Midbrain (tissue), 1 donor: Measurements from ENCODE around the gene TCERG1.
A peak's percentile ranks its signal among the peaks of the same experiment; 100 is the strongest.

Source experiments
- DNase-seq: peaks from one replicate; lab custom pipeline; 2025; lab: John Stamatoyannopoulos, UW

The TCERG1 gene

GRCh38 chr5:146446861-146447733 is at the start of gene TCERG1:
TSS of gene TCERG1 (plus strand) at chr5:146447333. CDS start at chr5:146447350, 17 bp downstream.
- DNase-seq, result peak; percentile 99

DNA sequence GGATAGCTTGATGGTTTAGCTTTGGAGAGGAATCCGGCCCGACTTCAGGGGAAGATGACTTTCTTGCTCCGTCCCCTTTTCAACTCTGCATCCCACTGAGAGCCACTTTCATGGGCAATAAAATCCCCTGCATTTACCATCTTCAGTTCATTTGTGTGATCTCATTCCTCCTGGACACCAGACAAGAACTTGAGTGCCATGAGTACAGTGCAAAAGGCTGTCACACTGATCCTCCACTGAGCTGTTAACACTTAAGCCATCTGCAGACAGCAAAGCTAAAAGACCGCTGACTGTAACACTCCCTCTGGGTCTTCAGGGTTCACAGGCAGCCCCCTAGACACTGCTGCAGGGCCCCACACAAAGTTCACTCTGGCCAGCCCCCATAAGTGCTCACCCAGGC is 48.3 kb upstream of the TCERG1 start:
- no peak for DNase-seq

DNA sequence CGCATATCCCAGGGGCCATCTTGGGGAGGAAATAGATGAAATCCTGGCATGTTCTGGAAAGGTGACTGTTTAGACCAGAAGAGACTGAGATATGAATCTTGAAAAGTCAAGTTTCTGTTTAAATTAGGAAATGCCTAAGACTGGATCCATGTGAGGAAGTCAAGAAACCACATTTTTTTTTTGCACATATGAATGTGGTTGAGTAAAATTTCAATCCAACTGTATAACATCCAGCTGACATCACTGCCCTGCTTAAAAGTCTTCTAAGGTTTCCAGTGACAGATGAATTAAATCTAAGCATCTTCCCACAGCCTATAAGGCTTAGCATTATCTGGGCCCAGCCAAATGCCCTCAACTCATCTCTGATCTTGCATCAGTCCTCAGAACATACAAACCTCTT is 47.7 kb upstream of the TCERG1 start:
- DNase-seq, result no peak

DNA sequence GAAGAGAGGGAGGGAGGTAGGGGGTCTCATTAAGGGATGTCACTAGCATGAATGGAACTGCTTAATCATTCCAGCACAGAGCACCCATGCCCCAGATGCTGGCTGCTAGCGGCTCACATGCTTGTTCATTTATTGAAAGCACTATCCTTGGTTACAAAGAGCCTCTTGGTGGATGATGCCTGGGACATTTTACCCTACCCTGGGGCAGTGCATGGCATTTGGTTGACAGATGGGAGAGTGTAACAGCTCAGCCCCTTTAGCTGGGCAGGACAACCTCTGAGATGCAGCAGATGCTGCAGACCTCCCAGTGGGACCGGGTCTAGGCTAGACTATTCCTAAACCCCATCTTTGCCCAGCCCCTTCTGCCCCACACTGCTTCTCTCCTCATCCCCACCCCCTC is 46.9 kb upstream of the TCERG1 start:
- DNase-seq, result no peak

- no peak for DNase-seq
These were observed 46.1 kb upstream of the TCERG1 start for GRCh38 chr5:146401021-146401420.

GRCh38 chr5:146402949-146403348 is 44.2 kb upstream of the TCERG1 start:
- no peak for DNase-seq

- no peak for DNase-seq
These were observed 38.0 kb upstream of the TCERG1 start for GRCh38 chr5:146409054-146409671.

GRCh38 chr5:146410272-146410671 is 36.9 kb upstream of the TCERG1 start:
- no peak for DNase-seq

- DNase-seq, result no peak
These were observed 27.4 kb upstream of the TCERG1 start for GRCh38 chr5:146419696-146420095.

DNA sequence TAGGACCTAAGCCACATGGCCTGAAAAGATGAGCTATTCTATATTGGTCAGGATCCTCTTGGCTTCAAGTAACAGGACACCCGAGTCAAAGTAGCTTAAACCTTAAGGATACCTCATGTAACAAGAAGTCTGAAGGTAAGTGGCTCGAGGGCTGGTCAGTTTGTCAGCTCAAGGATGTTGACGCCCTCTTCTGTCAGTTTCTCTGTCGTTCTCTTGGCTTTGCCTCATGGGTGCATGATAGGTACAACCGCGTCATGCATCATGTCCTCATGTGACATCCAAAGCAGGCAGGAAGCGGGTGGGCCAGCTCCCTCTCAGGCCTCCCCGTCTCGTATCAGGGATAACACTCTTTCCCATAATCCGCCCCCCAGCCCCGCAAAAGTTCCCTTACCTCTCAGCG is 22.1 kb upstream of the TCERG1 start:
- no peak for DNase-seq

GRCh38 chr5:146426305-146426704 is 20.8 kb upstream of the TCERG1 start:
- DNase-seq, result no peak

DNA sequence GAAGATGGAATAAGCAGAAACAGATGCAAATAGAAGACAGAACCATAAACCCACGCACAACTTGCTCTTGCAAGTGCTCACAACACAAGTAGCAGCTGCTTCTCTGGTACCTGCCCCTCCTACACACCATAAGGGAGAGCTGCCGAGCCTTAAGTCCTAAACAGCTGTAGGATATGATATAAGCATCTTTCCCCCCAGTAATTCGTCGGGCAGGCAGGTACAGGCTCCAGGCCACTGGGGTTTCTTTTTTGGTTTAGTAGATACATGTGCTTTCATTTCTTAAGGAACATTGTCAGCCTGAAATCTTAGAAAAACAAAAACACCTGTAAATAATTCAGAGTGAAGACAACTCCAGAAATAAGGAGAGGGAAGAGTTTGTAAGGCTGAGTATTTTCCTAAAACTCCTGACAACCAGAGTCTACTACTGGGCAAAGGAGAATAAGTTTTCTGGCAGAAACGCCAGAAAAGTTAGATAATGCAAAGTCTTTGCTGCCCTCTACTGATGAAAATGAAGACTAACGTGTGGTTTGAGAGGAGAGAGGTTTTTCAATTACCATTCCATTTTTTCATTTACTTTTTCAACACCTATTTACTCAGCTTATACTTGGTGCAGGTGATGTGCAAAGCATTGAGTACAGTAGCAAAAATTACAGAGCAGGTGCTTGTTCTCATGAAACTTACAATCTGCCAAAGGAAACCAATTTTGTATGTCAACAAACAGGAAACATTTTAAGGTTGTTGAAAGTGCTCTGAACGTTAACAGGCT is 20.1 kb upstream of the TCERG1 start:
- DNase-seq, result peak; percentile 51

DNA sequence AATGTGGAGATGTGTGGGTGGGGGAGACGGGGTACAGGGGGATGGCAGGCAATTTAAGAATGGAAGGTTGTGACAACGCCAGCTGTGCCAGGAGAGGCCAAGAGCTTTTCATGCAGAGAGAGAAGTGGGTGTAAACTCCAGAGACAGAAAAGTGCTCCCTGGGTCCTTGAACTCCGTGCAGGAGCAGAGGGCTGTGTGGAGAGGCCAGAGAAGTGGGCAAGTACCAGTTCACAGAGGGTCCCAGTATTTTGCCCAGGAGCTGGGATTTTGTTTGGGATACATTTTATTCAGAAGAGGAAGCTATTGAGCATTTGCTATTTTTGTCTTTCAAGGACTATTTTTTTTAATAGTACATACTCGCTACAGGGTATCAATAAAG is 19.5 kb upstream of the TCERG1 start:
- DNase-seq, result no peak

GRCh38 chr5:146428658-146429057 is 18.5 kb upstream of the TCERG1 start:
- DNase-seq, result no peak

DNA sequence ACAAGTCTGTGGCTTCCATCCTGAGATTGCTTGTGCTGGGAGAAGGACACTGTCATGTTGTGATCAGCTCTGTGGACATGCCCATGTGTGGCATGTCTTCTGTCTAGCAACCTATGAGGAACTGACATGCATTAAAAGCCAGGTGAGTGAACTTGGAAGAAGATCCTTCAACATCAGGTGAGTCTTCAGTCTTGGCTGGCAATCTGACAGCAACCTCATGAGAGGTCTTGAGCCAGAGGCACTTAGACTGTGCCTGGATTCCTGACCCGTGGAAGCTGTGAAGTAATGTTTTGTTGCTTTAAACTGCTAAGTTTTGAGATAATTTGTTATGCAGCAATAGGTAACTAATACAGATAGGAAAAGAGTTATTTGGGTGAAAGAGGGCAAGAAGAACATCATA is 6.8 kb upstream of the TCERG1 start:
- DNase-seq, result no peak

- no peak for DNase-seq
These were observed 6.2 kb upstream of the TCERG1 start for GRCh38 chr5:146440870-146441495.

DNA sequence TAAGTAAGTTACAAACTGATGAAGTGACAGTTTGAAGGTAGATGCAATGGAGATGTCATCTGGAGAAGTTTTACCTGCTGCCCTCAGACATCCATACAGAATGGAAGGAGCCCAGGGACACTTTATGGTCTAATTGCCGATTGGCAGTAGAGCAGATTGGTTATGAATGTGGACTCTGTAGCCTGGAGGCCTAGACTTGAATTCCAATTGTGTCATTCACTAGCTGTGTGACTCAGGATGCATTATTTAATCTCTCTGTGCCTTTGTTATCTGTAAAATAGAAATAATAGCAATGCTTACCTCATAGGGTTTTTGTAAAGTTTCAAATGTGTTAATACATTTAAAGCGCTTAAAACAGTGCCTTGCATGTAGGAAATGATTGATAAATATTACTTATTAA is 5.2 kb upstream of the TCERG1 start:
- DNase-seq, result no peak

GRCh38 chr5:146447734-146448380 is 724 bp downstream of the TCERG1 start:
- no peak for DNase-seq

- DNase-seq, result no peak
These were observed 1.8 kb downstream of the TCERG1 start for GRCh38 chr5:146448783-146449519.

DNA sequence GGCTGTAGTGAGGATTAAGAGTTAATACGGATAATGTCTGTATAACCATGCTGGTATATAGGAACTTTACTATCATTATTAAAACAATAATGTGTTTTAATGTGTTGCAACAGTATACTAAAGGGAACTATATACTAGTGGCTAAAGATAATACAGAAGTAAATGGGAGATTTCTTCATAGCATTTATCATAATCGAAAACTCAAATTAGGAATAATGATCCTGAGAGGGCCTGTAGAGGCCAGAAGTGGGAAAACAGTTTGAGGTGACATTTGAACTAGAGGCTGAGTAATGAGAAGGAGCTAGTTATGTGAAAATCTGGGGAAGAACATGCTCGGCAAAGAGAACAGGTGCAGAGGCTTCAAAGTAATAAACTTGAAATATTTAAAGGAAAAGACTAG is 2.9 kb downstream of the TCERG1 start:
- no peak for DNase-seq

DNA sequence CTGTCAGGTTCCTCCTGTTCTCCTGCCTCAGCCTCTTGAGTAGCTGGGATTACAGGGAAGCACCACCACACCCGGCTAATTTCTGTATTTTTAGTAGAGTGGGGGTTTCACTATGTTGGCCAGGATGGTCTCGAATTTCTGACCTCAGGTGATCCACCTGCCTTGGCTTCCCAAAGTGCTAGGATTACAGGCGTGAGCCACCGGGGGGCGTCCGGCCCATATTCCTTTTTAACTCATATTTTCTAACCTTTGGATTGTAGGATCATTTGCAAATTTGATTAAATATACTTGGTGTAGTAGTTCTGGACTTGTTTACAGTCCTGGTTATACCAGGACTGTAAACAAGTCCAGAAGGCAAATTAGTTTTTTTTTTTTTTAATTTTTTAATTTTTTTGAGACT is 4.3 kb downstream of the TCERG1 start:
- DNase-seq, result no peak
